Measurements from ENCODE around the gene ANKRD18B. TPM values are rescaled to one million over a fixed set of nuclear protein-coding genes. Genes with fewer than 3 reads are reported as not detected.

Gene ANKRD18B
- total and polyA plus RNA-seq, 9 of the 15 experiments (the other 6 are each of a cell fraction or from before 2014, with no cell fraction given): 0.43 to 12.6 (median 1.8) TPM

DNA sequence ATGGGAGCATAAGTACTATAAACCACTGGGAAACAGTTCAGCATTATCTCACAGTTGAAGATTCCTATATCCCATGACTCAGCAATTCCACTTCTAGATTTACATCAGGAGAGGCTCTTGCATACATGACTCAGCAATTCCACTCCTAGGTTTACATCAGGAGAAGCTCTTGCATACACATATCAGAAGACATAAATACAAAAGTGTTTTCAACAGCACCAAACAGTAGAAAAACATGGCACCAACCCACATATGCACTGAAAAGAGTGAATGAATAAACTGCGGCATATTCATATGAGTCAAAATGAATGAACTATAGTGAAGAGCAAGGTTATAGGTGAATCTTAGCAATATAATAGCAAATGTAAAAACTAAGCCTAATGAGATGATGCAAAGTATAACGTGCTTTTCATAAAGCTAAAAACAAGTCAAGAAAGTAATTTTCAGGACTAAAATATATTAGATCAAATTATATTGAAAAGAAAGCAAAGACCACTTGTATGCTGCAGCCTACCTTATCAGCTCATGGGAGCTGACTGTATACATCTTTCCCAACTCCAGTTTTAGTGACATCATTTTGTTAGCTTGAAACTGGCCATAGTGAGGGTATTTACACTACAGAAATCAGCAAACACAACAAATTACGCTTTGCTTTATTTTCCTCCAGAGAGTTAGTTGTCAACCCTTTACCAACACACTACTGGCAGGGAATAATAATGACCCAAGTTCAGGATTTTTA, 95.8 kb downstream of the ANKRD18B start (continued):
- TF ChIP-seq ZNF583 (CRISPR knock-in tag; IDR thresholded peaks at IDR 0.05): no peak
- TF ChIP-seq CBX1 (IDR thresholded peaks at IDR 0.05; ENCODE audit: low read depth): no peak
- TF ChIP-seq, protein P1, sequence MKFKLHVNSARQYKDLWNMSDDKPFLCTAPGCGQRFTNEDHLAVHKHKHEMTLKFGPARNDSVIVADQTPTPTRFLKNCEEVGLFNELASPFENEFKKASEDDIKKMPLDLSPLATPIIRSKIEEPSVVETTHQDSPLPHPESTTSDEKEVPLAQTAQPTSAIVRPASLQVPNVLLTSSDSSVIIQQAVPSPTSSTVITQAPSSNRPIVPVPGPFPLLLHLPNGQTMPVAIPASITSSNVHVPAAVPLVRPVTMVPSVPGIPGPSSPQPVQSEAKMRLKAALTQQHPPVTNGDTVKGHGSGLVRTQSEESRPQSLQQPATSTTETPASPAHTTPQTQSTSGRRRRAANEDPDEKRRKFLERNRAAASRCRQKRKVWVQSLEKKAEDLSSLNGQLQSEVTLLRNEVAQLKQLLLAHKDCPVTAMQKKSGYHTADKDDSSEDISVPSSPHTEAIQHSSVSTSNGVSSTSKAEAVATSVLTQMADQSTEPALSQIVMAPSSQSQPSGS (CRISPR knock-in tag; IDR thresholded peaks at IDR 0.05): no peak
- TF ChIP-seq CCAR2 (IDR thresholded peaks at IDR 0.05; ENCODE audit: low read depth, low read length): no peak
- TF ChIP-seq, protein P2, sequence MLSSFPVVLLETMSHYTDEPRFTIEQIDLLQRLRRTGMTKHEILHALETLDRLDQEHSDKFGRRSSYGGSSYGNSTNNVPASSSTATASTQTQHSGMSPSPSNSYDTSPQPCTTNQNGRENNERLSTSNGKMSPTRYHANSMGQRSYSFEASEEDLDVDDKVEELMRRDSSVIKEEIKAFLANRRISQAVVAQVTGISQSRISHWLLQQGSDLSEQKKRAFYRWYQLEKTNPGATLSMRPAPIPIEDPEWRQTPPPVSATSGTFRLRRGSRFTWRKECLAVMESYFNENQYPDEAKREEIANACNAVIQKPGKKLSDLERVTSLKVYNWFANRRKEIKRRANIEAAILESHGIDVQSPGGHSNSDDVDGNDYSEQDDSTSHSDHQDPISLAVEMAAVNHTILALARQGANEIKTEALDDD (IDR thresholded peaks at IDR 0.05): no peak
- TF ChIP-seq HDAC6 (IDR thresholded peaks at IDR 0.05; ENCODE audit: low read depth, low read length): no peak
- TF ChIP-seq, protein P3, sequence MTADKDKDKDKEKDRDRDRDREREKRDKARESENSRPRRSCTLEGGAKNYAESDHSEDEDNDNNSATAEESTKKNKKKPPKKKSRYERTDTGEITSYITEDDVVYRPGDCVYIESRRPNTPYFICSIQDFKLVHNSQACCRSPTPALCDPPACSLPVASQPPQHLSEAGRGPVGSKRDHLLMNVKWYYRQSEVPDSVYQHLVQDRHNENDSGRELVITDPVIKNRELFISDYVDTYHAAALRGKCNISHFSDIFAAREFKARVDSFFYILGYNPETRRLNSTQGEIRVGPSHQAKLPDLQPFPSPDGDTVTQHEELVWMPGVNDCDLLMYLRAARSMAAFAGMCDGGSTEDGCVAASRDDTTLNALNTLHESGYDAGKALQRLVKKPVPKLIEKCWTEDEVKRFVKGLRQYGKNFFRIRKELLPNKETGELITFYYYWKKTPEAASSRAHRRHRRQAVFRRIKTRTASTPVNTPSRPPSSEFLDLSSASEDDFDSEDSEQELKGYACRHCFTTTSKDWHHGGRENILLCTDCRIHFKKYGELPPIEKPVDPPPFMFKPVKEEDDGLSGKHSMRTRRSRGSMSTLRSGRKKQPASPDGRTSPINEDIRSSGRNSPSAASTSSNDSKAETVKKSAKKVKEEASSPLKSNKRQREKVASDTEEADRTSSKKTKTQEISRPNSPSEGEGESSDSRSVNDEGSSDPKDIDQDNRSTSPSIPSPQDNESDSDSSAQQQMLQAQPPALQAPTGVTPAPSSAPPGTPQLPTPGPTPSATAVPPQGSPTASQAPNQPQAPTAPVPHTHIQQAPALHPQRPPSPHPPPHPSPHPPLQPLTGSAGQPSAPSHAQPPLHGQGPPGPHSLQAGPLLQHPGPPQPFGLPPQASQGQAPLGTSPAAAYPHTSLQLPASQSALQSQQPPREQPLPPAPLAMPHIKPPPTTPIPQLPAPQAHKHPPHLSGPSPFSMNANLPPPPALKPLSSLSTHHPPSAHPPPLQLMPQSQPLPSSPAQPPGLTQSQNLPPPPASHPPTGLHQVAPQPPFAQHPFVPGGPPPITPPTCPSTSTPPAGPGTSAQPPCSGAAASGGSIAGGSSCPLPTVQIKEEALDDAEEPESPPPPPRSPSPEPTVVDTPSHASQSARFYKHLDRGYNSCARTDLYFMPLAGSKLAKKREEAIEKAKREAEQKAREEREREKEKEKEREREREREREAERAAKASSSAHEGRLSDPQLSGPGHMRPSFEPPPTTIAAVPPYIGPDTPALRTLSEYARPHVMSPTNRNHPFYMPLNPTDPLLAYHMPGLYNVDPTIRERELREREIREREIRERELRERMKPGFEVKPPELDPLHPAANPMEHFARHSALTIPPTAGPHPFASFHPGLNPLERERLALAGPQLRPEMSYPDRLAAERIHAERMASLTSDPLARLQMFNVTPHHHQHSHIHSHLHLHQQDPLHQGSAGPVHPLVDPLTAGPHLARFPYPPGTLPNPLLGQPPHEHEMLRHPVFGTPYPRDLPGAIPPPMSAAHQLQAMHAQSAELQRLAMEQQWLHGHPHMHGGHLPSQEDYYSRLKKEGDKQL (CRISPR knock-in tag; IDR thresholded peaks at IDR 0.05; ENCODE audit: borderline replicate concordance): no peak
- TF ChIP-seq, protein P4, sequence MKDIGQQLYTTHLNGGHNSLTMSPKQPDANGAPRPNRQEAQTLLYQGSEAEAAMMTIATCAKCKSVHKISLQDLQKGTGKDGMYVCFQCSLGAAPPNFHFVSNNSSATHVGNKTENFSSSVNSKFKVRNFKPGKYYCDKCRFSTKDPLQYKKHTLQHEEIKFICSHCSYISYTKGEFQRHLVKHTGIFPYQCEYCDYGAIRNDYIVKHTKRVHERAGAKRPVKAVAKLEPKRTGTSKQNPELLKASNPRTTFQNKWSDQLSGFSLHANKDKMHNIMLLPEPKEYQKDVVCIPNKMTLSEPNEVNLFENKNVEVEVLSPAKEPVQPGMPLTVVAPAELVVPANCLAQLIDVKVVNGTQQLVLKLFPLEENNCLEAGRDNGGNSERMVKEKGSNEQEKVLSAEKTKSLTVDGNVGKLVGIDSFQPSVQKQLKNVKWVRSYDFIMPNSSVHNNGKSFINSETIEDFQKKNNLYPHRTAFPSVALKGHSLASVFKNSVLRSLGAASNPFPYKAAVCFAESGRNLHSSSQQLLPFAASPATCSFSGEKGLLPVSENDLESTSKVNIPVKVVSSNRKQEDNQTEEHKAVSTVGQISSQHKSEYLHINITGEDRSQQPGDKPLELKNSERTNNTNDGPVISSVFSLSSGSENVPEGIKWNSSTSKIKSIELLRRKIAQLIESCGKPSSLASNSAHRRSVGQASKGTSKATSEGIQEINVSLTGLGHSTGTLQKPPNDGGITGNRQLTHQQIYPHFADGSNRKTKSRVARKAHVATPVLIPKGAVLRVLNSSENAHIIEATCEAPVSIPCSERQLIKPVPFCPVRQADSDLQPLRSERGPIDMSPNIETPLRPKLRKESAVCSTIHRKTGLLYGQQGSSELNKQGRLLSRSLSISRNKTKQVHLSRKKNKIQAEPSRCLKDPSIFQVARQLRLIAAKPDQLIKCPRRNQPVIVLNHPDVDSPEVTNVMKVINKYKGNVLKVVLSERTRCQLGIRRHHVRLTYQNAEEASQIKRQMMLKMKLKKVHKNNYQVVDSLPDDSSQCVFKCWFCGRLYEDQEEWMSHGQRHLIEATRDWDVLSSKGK (CRISPR knock-in tag; IDR thresholded peaks at IDR 0.05): no peak
- no peak for TF ChIP-seq MEF2A (IDR thresholded peaks at IDR 0.05; ENCODE audit: control insufficient read depth, low read depth, low read length)
- TF ChIP-seq GABPA (tag; conservative IDR thresholded peaks at IDR 0.05; ENCODE audit: low read depth): no peak
- TF ChIP-seq ZNF778 (CRISPR knock-in tag; IDR thresholded peaks at IDR 0.05): no peak
- no peak for TF ChIP-seq PHB (CRISPR knock-in tag; IDR thresholded peaks at IDR 0.05)
- no peak for TF ChIP-seq ZKSCAN3 (CRISPR knock-in tag; IDR thresholded peaks at IDR 0.05)
- no peak for TF ChIP-seq PTBP1 (IDR thresholded peaks at IDR 0.05; ENCODE audit: low read depth, low read length)
- no peak for TF ChIP-seq POLR2A (conservative IDR thresholded peaks at IDR 0.05)
- TF ChIP-seq, protein P5, sequence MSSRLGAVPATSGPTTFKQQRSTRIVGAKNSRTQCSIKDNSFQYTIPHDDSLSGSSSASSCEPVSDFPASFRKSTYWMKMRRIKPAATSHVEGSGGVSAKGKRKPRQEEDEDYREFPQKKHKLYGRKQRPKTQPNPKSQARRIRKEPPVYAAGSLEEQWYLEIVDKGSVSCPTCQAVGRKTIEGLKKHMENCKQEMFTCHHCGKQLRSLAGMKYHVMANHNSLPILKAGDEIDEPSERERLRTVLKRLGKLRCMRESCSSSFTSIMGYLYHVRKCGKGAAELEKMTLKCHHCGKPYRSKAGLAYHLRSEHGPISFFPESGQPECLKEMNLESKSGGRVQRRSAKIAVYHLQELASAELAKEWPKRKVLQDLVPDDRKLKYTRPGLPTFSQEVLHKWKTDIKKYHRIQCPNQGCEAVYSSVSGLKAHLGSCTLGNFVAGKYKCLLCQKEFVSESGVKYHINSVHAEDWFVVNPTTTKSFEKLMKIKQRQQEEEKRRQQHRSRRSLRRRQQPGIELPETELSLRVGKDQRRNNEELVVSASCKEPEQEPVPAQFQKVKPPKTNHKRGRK (tag; IDR thresholded peaks at IDR 0.05): no peak
